ENCODE results near the gene DLX1.
A peak's percentile ranks its signal among the peaks of the same experiment; 100 is the strongest.

DLX1 gene

GRCh38 chr2:172095905-172096625 is 10.8 kb downstream of the DLX1 start:
- intact Hi-C loops (cut with DNase I): no loop called here
- no peak for DNase-seq

- intact Hi-C loops (cut with DNase I): no loop called here
- DNase-seq: peak in 1 of 10 donors; percentile 55
These were observed 11.6 kb downstream of the DLX1 start for GRCh38 chr2:172096626-172097547.

- no peak for DNase-seq
- intact Hi-C loops (cut with DNase I): no loop called here
These were observed 12.3 kb downstream of the DLX1 start for GRCh38 chr2:172097557-172098131.

GRCh38 chr2:172098287-172098649 is 13.0 kb downstream of the DLX1 start:
- no peak for DNase-seq
- intact Hi-C loops (cut with DNase I): no loop called here

- DNase-seq: no peak
- intact Hi-C loops (cut with DNase I): no loop called here
These were observed 13.6 kb downstream of the DLX1 start for GRCh38 chr2:172098650-172099471.

- DNase-seq: no peak
- intact Hi-C loops (cut with DNase I): loop anchor here (5.0 kb wide), 1 partner anchor 287 kb away; no protein-coding TSS in a partner anchor
These were observed 14.3 kb downstream of the DLX1 start for GRCh38 chr2:172099472-172100079.

- intact Hi-C loops (cut with DNase I): loop anchor here (5.0 kb wide), 1 partner anchor 288 kb away; no protein-coding TSS in a partner anchor
- no peak for DNase-seq
These were observed 15.0 kb downstream of the DLX1 start for GRCh38 chr2:172100080-172100934.

GRCh38 chr2:172100935-172101820 is 15.9 kb downstream of the DLX1 start:
- DNase-seq: no peak
- intact Hi-C loops (cut with DNase I): loop anchor here (5.0 kb wide), 1 partner anchor 289 kb away; no protein-coding TSS in a partner anchor

- intact Hi-C loops (cut with DNase I): loop anchor here (5.0 kb wide), 1 partner anchor 290 kb away; no protein-coding TSS in a partner anchor
- DNase-seq: no peak
These were observed 16.6 kb downstream of the DLX1 start for GRCh38 chr2:172101821-172102390.

GRCh38 chr2:172102391-172103359 is 17.4 kb downstream of the DLX1 start, which contains the start of gene DLX2:
Gene DLX2, minus strand, starts transcription at chr2:172102900. Its CDS starts 362 bp downstream, at chr2:172102538.
- DNase-seq: peak; percentile 56 to 95 (median 71)
- intact Hi-C loops (cut with DNase I): loop anchor here (5.0 kb wide), 1 partner anchor 290 kb away; no protein-coding TSS in a partner anchor

- intact Hi-C loops (cut with DNase I): loop anchor here (5.0 kb wide), 1 partner anchor 291 kb away; no protein-coding TSS in a partner anchor
- DNase-seq: peak in 8 of 10 donors; percentile 68 to 96 (median 79)
These were observed 18.4 kb downstream of the DLX1 start for GRCh38 chr2:172103471-172104272.

- intact Hi-C loops (cut with DNase I): loop anchor here (5.0 kb wide), 1 partner anchor 403 kb away; no protein-coding TSS in a partner anchor
These were observed 20.3 kb downstream of the DLX1 start for GRCh38 chr2:172105471-172106107.

GRCh38 chr2:172106108-172106961 is 21.0 kb downstream of the DLX1 start:
- peak in 1 of 10 donors; percentile 65 for DNase-seq
- intact Hi-C loops (cut with DNase I): loop anchor here (5.0 kb wide), 1 partner anchor 404 kb away; no protein-coding TSS in a partner anchor

More at GRCh38 chr2:172105471-172106107, 20.3 kb downstream of the DLX1 start:
- no peak for DNase-seq
